ENCODE data around the gene DEFB127.
"Not testable (repeated sequence)": the region's sequence is repeated elsewhere in the genome, so short reads cannot be mapped to it uniquely, and the experiment has no call there.

DEFB127 gene

GRCh38 chr20:157154-157553, at the start of gene DEFB127:
Gene DEFB127, plus strand, starts transcription at chr20:157454. Its CDS starts 91 bp downstream, at chr20:157545.
- DNase-seq: no peak

- DNase-seq: no peak
Observed at GRCh38 chr20:112396-112795, 44.9 kb upstream of the DEFB127 start.

GRCh38 chr20:117518-117917, 39.7 kb upstream of the DEFB127 start:
- DNase-seq: no peak

GRCh38 chr20:129786-130323, 27.4 kb upstream of the DEFB127 start:
- DNase-seq: not testable (repeated sequence)

GRCh38 chr20:137668-138490, 19.4 kb upstream of the DEFB127 start:
- DNase-seq: no peak

- DNase-seq: no peak
Observed at GRCh38 chr20:142290-142689, 15.0 kb upstream of the DEFB127 start, which contains the start of gene DEFB126. Gene DEFB126, plus strand, starts transcription at chr20:142590. Its CDS starts 39 bp downstream, at chr20:142629.

GRCh38 chr20:145877-146276, 11.4 kb upstream of the DEFB127 start:
- no peak for DNase-seq

- DNase-seq: no peak
Observed at GRCh38 chr20:152131-152530, 5.1 kb upstream of the DEFB127 start.

GRCh38 chr20:164618-165017, 7.4 kb downstream of the DEFB127 start:
- no peak for DNase-seq

- no peak for DNase-seq
Observed at GRCh38 chr20:168876-169275, 11.6 kb downstream of the DEFB127 start.

GRCh38 chr20:184288-184687, 27.0 kb downstream of the DEFB127 start:
- no peak for DNase-seq

GRCh38 chr20:187733-188132, 30.5 kb downstream of the DEFB127 start:
- DNase-seq: no peak

- DNase-seq: no peak
Observed at GRCh38 chr20:189611-190010, 32.4 kb downstream of the DEFB127 start, which contains the start of gene DEFB128. Gene DEFB128, minus strand, starts transcription at chr20:189711. Its CDS starts 88 bp downstream, at chr20:189623.

- DNase-seq: no peak
Observed at GRCh38 chr20:198225-198624, 41.0 kb downstream of the DEFB127 start.

GRCh38 chr20:199996-200395, 42.7 kb downstream of the DEFB127 start:
- DNase-seq: no peak

GRCh38 chr20:203630-204029, 46.4 kb downstream of the DEFB127 start:
- DNase-seq: not testable (repeated sequence)

Data from activated naive CD4-positive, alpha-beta T cell (primary cell).